DLD1 (cell line): ENCODE results near the gene PSMA5.
"Not testable (repeated sequence)": the region's sequence is repeated elsewhere in the genome, so short reads cannot be mapped to it uniquely, and the experiment has no call there.

Experiments
- in situ Hi-C: cut with HindIII; loops from 2 replicates; pipeline ENCODE4 v1.10.0; 2017; ENCODE audit warnings: low sequenced_read_pairs

PSMA5 gene

DNA sequence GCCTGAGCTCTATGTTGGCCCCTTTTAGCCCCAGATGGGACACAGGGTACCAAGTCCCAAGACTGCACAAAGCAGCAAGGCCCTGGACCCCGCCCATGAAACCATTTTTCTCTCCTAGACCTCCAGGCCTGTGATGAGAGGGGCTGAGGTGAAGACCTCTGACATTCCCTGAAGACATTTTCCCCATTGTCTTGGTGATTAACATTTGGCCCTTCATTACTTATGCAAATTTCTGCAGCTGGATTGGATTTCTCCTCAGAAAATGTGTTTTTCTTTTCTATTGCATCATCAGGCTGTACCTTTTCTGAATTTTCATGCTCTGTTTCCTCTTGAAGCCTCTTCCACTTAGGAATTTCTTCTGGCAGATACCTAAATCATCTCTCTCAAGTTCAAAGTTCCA is 8.2 kb upstream of the PSMA5 start:
- in situ Hi-C loops: no loop called here

DNA sequence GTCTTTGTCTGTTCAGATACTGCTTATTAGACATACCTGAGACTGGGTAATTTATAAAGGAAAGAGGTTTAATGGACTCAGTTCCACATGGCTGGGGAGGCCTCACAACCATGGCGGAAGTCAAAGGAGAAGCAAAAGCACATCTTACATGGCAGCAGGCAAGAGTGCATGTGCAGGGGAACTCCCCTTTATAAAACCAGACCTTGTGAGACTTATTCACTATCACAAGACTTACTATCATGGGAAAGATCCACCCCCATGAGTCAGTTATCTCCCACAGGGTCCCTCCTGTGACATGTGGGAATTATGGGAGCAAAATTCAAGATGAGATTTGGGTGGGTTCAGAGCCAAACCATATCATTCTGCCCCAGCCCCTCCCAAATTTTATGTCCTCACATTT is 7.1 kb upstream of the PSMA5 start:
- in situ Hi-C loops: no loop called here

DNA sequence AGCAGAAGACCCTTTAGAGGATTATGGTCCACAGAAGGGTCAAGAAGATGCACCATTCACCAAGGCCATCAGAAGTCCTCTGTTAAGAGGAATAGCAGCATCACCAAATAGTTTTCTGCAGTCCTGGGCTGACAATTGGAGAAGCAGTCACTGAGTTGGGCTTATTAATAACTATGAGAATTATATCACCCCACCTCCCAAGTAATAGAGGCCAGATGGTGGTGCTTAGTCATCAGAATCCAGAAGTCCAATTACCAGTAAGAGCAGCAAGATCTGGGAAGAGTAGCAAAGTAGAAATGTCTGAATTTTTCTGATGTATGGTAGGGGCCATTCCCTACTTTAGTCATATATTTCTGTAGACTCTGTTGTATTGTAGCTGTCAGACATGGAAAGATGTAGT is 6.1 kb upstream of the PSMA5 start:
- in situ Hi-C loops: no loop called here

DNA sequence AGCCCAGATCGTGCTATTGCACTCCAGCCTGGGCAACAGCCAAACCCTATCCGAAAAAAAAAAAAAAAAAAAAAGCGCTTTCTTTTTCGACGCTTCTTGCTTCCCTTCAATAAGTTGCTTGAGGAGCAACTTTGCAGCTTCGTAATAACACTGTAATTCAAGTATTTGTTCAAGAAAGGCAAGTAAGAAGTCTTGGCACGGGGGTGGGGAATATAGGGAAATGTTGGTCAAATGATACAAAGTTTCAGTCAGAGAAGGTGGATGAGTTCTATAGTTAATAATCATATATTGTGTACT is 871 bp upstream of the PSMA5 start:
- in situ Hi-C loops: no loop called here

DNA sequence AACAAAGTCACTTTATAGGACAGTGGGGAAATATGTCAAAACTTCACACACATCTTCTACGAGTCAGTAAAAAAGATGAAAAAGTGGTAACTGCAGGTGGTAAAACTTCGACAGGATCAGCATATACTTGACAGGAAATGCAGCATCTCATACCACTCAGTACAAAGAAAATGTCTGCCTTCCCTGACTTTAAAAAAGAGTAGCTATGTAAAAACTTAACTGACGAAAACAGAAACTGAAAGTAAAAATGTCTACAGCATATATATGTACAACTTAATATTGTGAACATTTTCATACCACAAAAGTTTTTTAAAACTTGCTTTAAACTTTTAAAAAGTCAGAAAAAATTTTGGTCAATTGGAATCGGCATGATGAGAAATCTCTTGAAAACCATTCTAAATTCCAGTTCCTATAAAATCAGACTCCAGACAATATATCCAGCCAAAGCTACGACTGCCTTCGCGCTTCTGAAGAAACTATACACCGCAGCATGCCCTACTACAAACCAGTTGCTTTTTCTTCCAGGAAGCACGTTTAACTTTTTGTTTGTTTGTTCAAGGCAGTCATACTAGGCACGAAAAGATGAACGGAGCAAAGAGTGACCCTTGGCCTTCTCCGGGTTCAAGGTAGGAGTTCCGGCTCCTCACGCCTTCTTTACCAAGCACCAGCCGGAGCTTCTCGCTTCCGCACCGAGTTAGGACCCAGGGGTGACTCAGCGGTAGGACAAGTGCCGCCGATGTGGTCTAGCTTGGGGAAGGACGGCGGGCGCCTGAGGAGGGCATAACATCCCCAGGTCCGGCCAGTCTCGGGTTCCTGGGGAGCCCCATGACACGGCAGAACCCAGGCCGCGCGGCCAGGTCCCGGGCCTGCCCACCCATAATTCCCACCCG is 612 bp downstream of the PSMA5 start:
- in situ Hi-C loops: no loop called here

DNA sequence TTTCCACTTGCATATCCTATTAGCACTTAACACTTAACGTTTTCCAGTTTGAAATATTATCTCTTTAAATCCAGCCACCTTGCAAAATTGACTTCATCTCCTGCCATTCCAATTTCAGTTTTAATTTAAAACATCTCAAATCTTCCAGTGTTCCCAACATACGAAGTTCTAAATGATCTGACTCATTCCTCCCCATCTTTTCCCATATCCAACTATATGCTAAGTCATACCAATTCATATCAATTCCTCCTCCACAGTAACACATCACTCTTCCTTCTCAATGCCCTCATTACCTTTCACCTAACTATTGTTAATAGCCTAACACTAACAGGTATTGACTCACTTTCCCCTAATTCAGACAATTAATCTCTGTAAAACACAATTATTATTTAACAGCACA is 2.8 kb downstream of the PSMA5 start:
- in situ Hi-C loops: no loop called here

DNA sequence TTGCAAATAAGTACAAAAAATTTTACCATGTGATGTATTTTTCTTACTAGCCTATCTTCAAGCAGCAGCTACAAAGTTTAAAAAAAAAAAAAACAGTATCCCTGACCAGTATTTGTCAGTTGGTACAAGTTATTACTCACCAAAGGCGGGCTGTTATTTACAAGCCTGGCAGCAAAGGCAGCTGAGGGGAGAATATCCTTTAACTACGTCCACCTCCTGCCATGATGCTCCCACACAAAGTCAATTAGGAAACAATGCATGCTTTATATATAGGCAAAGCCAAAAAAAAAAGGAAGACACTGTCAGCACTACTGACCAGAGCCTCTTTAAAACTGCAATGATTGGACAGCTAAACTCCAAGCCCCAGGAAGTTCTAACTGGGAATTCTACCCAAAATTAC is 13.7 kb downstream of the PSMA5 start:
- in situ Hi-C loops: no loop called here

DNA sequence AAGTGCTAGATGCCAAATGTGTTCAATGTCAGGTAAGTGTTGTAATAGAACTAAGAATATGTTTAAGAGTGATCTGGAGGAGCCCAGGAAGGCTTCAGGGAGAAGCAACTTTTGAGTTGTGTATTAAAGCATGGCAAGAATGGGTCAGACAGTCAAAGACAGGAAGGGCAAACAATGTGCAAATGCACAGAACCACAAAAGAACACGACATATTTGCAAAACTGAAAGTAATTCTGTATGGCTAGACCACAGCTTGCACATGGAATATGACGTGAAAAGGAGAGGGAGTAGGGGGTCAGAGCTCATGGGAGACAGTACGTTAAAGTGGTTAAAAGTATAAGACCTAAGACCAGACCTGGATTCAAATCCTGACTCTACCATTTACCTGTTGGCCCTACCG is 21.4 kb downstream of the PSMA5 start:
- in situ Hi-C loops: loop anchor here (10.0 kb wide), 1 partner anchor 130 kb away; no protein-coding TSS in a partner anchor

DNA sequence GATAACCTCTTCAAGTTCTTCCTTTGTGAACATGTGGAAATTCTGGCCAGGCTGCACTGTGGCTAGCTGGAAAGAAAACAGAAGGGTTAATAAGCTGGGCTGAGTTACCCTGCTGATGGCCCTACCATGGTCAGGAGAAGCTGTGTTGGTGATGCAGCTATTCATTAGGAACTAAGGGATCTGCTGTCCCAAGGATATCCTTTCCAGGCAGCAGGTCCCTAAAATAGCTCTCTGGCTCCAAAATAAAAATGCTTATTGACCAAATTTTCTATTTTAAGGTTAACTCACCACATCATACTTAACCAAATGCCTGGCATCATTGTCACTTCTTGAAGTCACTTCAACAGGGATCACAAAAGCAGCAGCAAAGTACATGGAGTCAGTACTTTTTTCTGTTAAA is 24.2 kb downstream of the PSMA5 start:
- in situ Hi-C loops: loop anchor here (10.0 kb wide), 1 partner anchor 127 kb away; no protein-coding TSS in a partner anchor

DNA sequence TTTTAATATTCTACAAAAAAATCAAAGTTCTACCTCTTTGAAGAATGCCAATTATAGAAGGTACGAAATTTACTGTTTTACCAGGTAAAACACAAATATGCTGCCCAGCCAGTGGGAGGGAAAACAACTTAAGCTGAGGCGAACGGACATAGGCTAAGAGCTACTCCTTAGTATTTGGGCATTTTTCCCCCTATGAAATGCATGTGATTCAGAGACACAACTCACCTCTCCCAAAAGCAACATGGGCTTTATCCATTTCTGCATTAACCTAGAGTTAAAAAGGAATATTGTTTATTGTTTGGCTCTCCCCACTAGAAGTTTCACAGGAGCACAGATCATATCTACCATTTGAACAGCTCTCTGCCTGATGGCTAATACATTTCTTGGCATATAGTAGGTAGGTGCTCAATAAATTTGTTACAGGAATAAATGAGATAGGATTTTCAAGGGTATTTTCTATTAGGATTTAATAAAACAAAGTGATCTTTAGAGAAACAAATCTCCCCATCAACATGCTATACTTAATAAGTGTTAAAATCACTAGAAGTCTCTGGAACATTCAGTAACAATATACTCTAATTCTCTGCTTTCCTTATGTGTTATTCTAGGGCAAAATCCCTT is 26.1 kb downstream of the PSMA5 start:
- in situ Hi-C loops: loop anchor here (10.0 kb wide), 1 partner anchor 125 kb away; no protein-coding TSS in a partner anchor

DNA sequence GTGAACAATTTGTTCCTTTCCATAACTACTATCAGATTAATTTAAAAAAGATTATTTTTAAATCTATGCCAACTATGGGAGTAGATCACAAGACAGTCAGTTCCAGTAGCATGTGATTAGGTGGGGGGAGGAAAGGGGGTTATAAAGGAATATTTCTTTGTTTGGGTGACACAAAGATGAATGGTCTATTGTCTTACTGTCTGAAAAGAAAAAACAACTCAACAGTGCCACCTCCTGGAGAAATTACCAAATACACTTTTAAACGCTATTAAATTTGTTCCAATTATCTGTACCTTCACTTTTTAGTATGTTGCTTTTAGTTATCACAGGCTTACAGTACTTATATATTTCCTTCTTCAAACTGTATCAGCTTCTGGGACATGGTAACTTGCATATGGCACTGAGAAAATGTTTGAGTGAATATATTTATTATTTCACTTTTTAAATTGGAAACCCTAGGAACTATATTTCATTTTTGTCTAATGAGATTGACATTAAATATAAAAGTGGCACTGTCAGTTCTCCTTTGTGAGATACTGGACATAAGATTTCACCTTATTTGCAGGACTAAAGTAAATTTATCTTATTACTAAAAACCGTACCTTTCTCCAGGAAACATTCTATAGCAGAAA is 26.8 kb downstream of the PSMA5 start:
- in situ Hi-C loops: no loop called here

DNA sequence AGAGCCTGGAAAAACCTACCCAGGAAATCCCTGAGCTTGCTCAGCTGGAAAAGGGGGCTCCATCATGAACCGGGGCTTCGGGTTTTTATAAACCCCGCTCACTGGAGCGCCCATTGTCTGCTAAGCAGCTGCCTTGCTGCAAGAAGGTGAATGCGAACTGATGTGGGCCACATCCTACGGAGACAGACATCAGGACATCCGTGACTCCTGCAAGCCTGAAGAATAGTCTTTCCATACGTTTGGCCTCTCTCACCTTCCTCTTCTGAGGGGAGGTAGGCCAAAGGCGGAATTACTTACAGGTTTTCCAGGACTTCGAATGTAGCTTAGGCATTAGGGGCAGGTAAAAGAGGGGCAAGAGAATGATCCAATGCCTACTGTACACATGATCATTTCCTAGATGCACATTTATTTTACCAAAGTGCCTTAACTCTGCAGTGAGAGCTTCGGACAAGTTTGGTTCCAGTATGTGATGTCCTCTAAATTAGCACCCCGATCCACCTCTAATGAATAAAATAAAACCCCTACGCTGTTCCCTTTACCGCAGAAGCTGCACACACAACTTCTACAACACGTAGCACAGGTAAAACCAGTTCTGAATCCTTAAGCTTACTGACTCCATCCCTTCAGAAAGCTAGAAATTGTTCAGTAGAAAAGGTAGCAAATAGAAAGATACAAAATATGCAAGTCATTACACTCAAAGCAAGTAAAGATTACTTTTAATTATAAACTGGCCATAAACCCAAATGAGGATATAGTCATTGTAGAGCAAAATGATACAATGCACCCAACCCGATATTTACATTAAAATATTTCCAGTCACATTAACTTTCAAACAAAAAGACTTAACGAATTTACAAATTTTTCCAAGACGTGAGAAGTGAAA is 27.7 kb downstream of the PSMA5 start:
- in situ Hi-C loops: no loop called here

DNA sequence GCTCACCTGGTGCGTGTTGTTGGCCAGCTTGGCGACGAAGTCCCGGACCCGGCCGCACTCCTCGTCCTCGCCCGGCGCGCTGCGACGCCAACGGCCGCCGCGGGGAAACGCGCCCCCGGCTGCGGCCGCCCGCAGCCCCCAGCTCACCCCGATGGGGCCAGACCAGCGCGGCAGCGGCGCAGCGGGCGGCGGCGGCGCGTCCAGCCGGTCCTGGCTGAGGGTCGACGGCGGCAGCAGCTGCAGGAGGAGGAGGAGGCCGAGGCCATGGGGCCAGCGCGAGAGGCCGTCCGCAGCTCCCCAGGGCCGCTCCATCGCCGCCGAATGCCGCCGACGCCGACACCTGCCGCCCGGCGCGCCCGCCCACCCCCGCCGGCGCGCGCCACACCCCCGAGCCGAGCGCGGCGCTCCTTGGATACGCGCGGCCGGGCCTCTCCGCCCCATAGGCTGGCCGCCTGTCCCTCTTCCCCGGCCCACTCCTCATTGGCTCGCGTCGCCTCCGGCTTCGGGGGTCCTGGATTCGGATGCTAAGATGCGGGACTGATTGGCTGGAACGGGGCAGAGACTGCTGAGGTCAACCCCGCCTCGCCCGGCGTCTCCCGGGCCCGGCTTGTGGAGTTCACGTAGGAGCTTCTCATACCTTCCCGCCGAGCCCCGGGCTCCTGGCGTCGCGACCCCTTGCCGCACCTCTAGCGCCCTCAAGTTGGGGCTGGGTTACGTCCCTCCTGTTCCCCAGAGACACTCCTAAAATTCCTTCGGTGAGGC is 28.5 kb downstream of the PSMA5 start, which contains the start of gene SORT1:
SORT1 (minus strand) TSS at position 338 of the 762 bp plus-strand sequence; CDS start at position 312, 26 bp downstream.
- in situ Hi-C loops: no loop called here

DNA sequence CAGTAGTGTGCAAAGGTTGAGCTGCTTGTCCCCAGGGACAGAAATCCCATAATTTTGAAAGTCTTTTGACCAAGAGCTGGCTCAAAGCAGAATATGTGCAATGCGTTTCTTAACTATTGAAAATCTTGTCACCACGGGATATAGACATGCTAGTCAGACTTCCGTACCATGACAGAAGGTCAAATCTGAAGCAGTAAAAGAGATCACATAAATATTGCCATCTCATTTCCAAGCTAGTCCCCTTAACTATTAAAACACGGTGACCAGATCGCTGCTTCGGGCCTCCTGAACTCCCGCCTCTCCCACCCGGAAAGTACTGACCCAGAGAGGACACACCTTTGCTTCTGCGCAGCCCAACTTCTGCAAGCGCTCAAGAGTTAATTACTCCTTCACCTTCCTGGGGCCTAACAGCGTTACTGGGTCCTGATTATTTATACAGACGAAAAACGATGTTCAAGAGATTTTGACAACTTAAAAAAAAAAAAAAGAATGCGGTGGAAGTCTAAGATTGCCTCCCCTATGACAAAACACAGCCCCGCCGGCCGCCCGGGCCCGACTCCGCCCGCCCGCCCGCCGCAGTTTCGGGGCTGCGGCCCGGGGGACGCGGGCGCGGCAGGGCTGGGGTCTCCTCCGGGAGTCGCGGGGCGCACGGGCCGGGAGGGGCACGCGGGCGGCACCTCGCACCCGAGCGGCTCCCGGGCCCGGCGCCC is 29.2 kb downstream of the PSMA5 start:
- in situ Hi-C loops: no loop called here

DNA sequence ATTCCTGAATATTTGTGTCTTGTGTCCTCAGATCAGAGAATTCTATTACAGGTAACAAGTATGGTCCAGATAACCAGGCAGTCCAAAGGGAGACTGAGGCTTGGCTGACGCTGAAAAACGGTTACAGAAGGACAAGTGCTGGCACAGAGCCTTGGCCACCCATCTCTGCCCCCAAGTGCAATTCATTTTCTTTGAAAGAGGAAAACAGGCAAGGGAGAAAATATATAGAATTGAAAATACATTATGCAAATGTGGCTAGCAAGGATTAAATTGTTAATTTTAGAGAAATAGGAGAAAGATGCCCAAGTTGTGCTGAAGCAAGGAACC is 29.8 kb downstream of the PSMA5 start:
- in situ Hi-C loops: no loop called here

DNA sequence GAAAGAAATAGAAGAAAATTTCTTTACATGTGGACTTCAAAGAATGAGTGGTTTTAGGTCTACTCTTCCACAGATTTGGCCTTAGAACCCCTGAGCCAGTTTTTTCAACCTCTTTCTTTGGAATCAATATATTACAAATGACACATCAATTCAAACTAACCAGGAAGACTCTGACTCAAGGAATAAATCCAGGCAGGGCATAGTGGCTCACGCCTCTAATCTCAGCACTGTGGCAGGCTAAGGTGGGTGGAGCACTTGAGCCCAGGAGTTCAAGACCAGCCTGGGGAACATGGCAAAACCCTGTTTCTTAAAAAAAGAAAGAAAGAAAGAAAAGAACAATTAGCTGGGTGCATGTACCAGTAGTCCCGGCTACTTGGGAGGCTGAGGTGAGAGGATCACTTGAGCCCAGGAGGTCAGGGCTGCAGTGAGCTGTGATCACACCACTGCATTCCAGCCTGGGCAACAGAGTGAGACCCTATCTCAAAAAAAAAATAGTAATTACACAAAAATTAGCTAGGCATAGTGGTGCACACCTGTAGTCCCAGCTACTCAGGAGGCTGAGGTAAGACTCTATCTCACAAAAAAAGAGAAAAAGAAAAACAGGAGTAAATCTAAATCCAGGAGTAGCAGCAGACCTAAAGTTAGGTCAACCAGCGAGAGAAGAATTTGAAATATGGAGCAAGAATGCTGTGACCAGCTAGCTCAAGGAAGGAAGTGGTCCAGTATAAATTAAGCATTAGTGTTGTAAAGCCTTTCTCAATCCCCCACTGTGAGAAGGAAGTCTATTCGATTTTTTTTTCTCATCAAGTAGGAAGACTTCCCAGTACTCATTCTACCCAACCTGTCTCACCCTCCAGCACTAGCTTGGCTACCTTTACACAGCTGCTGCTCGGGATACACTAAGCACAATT is 30.4 kb downstream of the PSMA5 start:
- in situ Hi-C loops: no loop called here

DNA sequence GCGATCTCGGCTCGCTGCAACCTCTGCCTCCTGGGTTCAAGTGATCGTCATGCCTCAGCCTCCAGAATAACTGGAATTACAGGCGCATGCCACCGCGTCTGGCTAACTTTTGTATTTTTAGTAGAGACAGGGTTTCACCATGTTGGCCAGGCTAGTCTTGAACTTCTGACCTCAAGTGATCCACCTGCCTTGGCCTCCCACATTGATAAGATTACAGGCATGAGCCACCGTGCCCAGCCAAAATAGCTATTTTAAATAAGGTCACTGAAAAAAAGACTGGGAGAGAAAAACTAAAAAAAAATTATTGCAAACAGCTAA is 31.0 kb downstream of the PSMA5 start:
- in situ Hi-C loops: not testable (repeated sequence)

DNA sequence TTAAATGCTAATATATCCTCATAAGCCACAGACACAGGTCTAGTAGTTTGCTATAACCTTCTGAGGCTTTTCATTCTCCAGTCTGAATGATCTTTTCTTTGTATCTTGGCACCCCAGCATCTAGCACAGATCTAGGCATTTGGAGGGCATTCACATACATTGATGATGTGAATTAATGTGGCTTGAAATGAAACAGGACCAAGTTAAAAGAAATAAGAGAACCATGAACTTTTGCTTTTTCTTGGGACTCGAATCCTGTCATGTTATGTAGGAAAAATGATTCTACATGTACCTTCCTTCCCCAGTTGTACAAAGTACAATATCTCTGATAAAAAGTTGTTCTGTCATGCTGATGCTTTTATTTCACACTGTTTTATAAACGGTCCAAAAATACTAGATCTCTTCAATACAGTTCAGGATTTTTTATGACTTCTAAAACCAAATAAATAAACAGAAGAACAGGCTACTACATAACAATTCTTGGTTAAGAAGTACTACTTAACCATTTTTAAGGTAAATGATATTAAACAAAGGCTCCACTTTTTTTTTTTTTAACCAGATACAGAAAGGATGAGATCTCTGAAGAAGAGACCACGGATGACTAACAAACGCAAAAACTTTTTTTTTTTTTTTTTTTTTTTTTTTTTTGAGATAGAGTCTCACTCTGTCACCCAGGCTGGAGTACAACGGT is 31.5 kb downstream of the PSMA5 start:
- in situ Hi-C loops: no loop called here
